B cell (primary cell): ENCODE measurements around the gene UNC5C. TPM values are rescaled to one million over a fixed set of nuclear protein-coding genes. Genes with fewer than 3 reads are reported as not detected.

ENCODE experiments used
- ATAC-seq: fragments of 200-7000 bp; cut with Tn5 transposase; one replicate; pipeline ENCODE4 v1.10.0; 2021; ENCODE audit warnings: low read depth, mild to moderate bottlenecking, moderate number of reproducible peaks, moderate library complexity
- CTCF ChIA-PET: fragments of 350-600 bp; sonication (Branson Sonifier 250); formaldehyde crosslinking; loops from one replicate; lab custom pipeline; 2021; ENCODE audit warnings: antibody characterized with exemption, inconsistent platforms; lab: Charles Lee
- POLR2A ChIA-PET: fragments of 350-600 bp; sonication (Branson Sonifier 250); formaldehyde crosslinking; loops from one replicate; lab custom pipeline; 2021; ENCODE audit warnings: antibody characterized with exemption; lab: Charles Lee
- DNase-seq: peaks from one replicate; pipeline ENCODE4 v3.0.0; 2013
- H2AFZ ChIP-seq: 2 replicates; pipeline ENCODE4 v1.6.1; 2012; ENCODE audit warnings: mild to moderate bottlenecking, low read depth, low read length; ENCODE audit not compliant: insufficient read depth, poor library complexity, severe bottlenecking
- H3K27ac ChIP-seq, 2 donors: 1 replicate in 1 of 2; 2 replicates in 1 of 2; pipeline ENCODE4 v1.5.1; 2012 to 2013; ENCODE audit warnings: low read length in 2 of 2, mild to moderate bottlenecking in 2 of 2, moderate library complexity in 1 of 2
- H3K27me3 ChIP-seq, 4 experiments: fragments of 200-600 bp in 1 of 4; sonication (generic) in 1 of 4; replicated peaks in 1 of 4; 1 replicate in 2 of 4; 2 replicates in 2 of 4; pipeline versions ENCODE4 v1.6.1 to v1.7.0; 2013 to 2016; ENCODE audit warnings: low read length in 3 of 4, mild to moderate bottlenecking in 2 of 4, mixed read lengths in 1 of 4, moderate library complexity in 1 of 4; ENCODE audit not compliant: insufficient read depth in 4 of 4, control insufficient read depth in 3 of 4; ENCODE audit errors: control extremely low read depth in 1 of 4
- H3K36me3 ChIP-seq, 2 experiments: replicated peaks in 1 of 2; 1 replicate in 1 of 2; 2 replicates in 1 of 2; pipeline versions ENCODE4 v1.6.1 to v1.7.1; 2013; ENCODE audit warnings: low read length in 1 of 2; ENCODE audit not compliant: insufficient read depth in 2 of 2, control insufficient read depth in 1 of 2; ENCODE audit errors: control extremely low read depth in 1 of 2, extremely low read depth in 1 of 2
- H3K4me1 ChIP-seq, 2 donors: fragments of 200-600 bp in 1 of 2; sonication (generic) in 1 of 2; 1 replicate in 1 of 2; 2 replicates in 1 of 2; pipeline versions ENCODE4 v1.5.1 to v1.6.1; 2013 to 2017; ENCODE audit warnings: low read length in 2 of 2; ENCODE audit not compliant: control insufficient read depth in 2 of 2, insufficient read depth in 2 of 2
- H3K4me2 ChIP-seq: replicated peaks from 2 replicates; pipeline ENCODE3; 2012; ENCODE audit warnings: mild to moderate bottlenecking, low read depth, low read length; ENCODE audit not compliant: poor library complexity, severe bottlenecking
- H3K4me3 ChIP-seq, 5 experiments: fragments of 200-600 bp in 1 of 5; sonication (generic) in 1 of 5; 1 replicate in 3 of 5; 2 replicates in 2 of 5; pipeline versions ENCODE4 v1.5.1 to v1.7.0; 2011 to 2016; ENCODE audit warnings: low read length in 4 of 5, mild to moderate bottlenecking in 4 of 5, low read depth in 2 of 5, control low read depth in 1 of 5, moderate library complexity in 1 of 5; ENCODE audit not compliant: insufficient read depth in 1 of 5; ENCODE audit errors: control extremely low read depth in 1 of 5, extremely low read depth in 1 of 5
- H3K79me2 ChIP-seq: fragments of 200-600 bp; sonication (generic); one replicate; pipeline ENCODE4 v1.6.0; 2016; ENCODE audit warnings: low read length; ENCODE audit not compliant: control insufficient read depth, insufficient read depth
- H3K9ac ChIP-seq: fragments of 200-600 bp; sonication (generic); 2 replicates; pipeline ENCODE4 v1.6.1; 2017; ENCODE audit warnings: mild to moderate bottlenecking, low read length, moderate library complexity
- H3K9me3 ChIP-seq, 3 donors: one replicate each; pipeline versions ENCODE4 v1.6.1 to v1.7.1; 2013; ENCODE audit warnings: low read length in 2 of 3; ENCODE audit not compliant: control insufficient read depth in 2 of 3, insufficient read depth in 1 of 3; ENCODE audit errors: control extremely low read depth in 1 of 3
- H4K20me1 ChIP-seq: 2 replicates; pipeline ENCODE4 v1.6.0; 2012; ENCODE audit warnings: mild to moderate bottlenecking, low read length; ENCODE audit not compliant: insufficient read depth, control insufficient read depth, poor library complexity, severe bottlenecking
- H3K27ac Mint-ChIP-seq: one replicate; pipeline ENCODE4 v1.8.0; 2021; ENCODE audit warnings: mixed read lengths
- H3K27me3 Mint-ChIP-seq: one replicate; pipeline ENCODE4 v1.8.0; 2021; ENCODE audit warnings: mixed read lengths
- H3K4me1 Mint-ChIP-seq: one replicate; pipeline ENCODE4 v1.8.0; 2021; ENCODE audit warnings: mixed read lengths
- H3K4me3 Mint-ChIP-seq: one replicate; pipeline ENCODE4 v1.8.0; 2021; ENCODE audit warnings: mixed read lengths
- H3K9me3 Mint-ChIP-seq: one replicate; pipeline ENCODE4 v1.8.0; 2022; ENCODE audit warnings: mixed read lengths; ENCODE audit not compliant: insufficient read depth
- EZH2 ChIP-seq: IDR thresholded peaks from 2 replicates; pipeline ENCODE4 v1.6.1; 2012; ENCODE audit warnings: borderline replicate concordance, low read depth, mild to moderate bottlenecking, moderate library complexity, low read length; ENCODE audit not compliant: insufficient read depth, poor library complexity, severe bottlenecking
- WGBS: methylation state at CpG from one replicate; pipeline ENCODE4 v1.1.5; 2013; ENCODE audit warnings: missing lambda C conversion rate; ENCODE audit not compliant: insufficient coverage; 5-methylcytosine and 5-hydroxymethylcytosine counted together
- intact Hi-C: fragments of 100-400 bp; cut with micrococcal nuclease; formaldehyde crosslinking; loops from one replicate; pipeline ENCODE4 v1.10.0; 2022
- polyA plus RNA-seq: library from polyadenylated mRNA; depleted of rRNA; stranded (reverse); fragments of >200 nt; gene quantifications from 2 replicates; pipeline ENCODE4 v1.2.3, GENCODE V29; 2012
- total RNA-seq, 2 donors: library from RNA; stranded (reverse); fragments of 120-200 nt in 1 of 2; gene quantifications; 1 replicate in 1 of 2; 2 replicates in 1 of 2; pipeline versions ENCODE4 v1.2.3 to v1.2.4, GENCODE V29; 2013 to 2022
- TF ChIP-seq, protein P1 (sequence below): fragments of 200-600 bp; IDR thresholded peaks from one replicate; pipeline ENCODE4 v1.8.0; 2022; ENCODE audit warnings: antibody characterized with exemption, mild to moderate bottlenecking

The UNC5C gene
- total and polyA plus RNA-seq, 2 donors (not counting 1 experiment from before 2014, with no cell fraction given), result not detected

DNA sequence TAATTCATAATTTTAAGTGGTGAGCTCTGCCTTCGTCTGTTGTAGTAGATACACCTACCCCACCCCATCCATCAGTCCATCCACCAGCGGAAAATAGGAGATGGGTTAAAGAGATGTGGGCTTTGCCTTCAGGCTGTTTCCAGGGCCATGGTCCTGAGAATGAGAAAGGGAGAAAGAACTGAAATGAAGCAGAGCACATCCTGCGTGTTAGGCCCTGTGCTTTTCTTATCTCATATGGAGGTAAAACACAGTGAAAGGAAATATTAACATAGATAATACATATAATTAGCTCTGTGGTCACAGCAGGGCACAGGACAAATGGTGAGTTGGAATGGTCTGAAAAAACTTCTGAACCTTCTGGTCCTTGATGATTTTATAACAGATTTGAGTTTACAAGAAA lies 397.5 kb downstream of the UNC5C start:
- H3K9me3 ChIP-seq, result no peaks in the 10 kb centered on the region
- H3K4me1 ChIP-seq, result no peaks in the 10 kb centered on the region
- H3K36me3 ChIP-seq, result no peaks in the 10 kb centered on the region
- intact Hi-C loops, result no loop called here
- H3K27ac ChIP-seq, result no peak overlapping the region
- Mint-ChIP-seq H3K27ac (no peak overlapping the region), H3K27me3 (no peaks in the 10 kb centered on the region), H3K4me1 (no peaks in the 10 kb centered on the region), H3K4me3 (no peak overlapping the region), H3K9me3 (no peaks in the 10 kb centered on the region)
- ChIA-PET POLR2A (no interaction called here), CTCF (no interaction called here)
- no peaks in the 10 kb centered on the region for H4K20me1 ChIP-seq
- ATAC-seq (no peak), DNase-seq (no peak)
- TF ChIP-seq, protein P1, sequence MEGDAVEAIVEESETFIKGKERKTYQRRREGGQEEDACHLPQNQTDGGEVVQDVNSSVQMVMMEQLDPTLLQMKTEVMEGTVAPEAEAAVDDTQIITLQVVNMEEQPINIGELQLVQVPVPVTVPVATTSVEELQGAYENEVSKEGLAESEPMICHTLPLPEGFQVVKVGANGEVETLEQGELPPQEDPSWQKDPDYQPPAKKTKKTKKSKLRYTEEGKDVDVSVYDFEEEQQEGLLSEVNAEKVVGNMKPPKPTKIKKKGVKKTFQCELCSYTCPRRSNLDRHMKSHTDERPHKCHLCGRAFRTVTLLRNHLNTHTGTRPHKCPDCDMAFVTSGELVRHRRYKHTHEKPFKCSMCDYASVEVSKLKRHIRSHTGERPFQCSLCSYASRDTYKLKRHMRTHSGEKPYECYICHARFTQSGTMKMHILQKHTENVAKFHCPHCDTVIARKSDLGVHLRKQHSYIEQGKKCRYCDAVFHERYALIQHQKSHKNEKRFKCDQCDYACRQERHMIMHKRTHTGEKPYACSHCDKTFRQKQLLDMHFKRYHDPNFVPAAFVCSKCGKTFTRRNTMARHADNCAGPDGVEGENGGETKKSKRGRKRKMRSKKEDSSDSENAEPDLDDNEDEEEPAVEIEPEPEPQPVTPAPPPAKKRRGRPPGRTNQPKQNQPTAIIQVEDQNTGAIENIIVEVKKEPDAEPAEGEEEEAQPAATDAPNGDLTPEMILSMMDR, result no peak
- no peak for TF ChIP-seq EZH2
- no peak overlapping the region for H3K4me3 ChIP-seq
- H3K9ac ChIP-seq, result no peak overlapping the region
- no peak overlapping the region for H3K4me2 ChIP-seq
- WGBS, result no CpG with 5 or more reads among the region's 3 CpGs
- H3K27me3 ChIP-seq, result no peaks in the 10 kb centered on the region
- no peak overlapping the region for H2AFZ ChIP-seq
- no peaks in the 10 kb centered on the region for H3K79me2 ChIP-seq

DNA sequence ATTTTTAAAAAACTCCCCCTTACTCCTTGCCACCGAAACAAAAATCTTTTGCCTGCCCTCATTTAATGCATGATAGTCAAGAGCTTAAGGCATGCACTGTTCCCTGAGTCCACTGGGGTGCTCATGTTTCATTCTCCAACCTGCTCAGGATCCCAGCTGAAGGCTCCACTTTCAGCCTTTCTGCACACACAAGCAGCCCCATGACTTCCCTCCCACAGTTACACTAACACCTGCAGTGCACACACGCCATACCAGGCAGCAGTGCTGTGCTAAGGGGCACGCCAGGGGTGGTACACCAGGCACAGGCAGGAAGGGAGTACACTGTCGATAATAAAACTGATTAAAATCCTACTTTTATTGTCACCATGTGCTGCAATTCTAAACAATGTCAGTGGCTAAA lies 405.8 kb downstream of the UNC5C start:
- no peaks in the 10 kb centered on the region for H3K79me2 ChIP-seq
- H3K9ac ChIP-seq, result no peak overlapping the region
- peaks cover 0 to 7% (median 0%) of the 10 kb centered on the region in 3 donors for H3K9me3 ChIP-seq
- Mint-ChIP-seq H3K27me3 (peaks cover 3% of the 10 kb centered on the region), H3K4me1 (no peaks in the 10 kb centered on the region), H3K4me3 (no peak overlapping the region), H3K9me3 (no peaks in the 10 kb centered on the region), H3K27ac (no peak overlapping the region)
- no peak overlapping the region for H3K4me3 ChIP-seq
- TF ChIP-seq, protein P1, result no peak
- no peak for TF ChIP-seq EZH2
- intact Hi-C loops, result no loop called here
- CTCF ChIA-PET, result no interaction called here
- no peaks in the 10 kb centered on the region for H3K27me3 ChIP-seq
- no peak overlapping the region for H2AFZ ChIP-seq
- 95% methylated on average over 4 of the region's 4 CpGs for WGBS
- DNase-seq, result no peak
- H3K4me2 ChIP-seq, result no peak overlapping the region
- POLR2A ChIA-PET, result no interaction called here
- no peaks in the 10 kb centered on the region for H3K4me1 ChIP-seq
- ATAC-seq, result no peak
- no peak overlapping the region for H3K27ac ChIP-seq
- no peaks in the 10 kb centered on the region for H4K20me1 ChIP-seq
- no peaks in the 10 kb centered on the region for H3K36me3 ChIP-seq
